Activated CD4-positive, alpha-beta T cell treated with anti-CD3 and anti-CD28 coated beads, Interleukin-2, Interleukin-4, amounts not matched to agents 100 ng/mL and 50 ng/mL, durations not matched to agents 16 hours and 8 hours (primary cell): ENCODE measurements around the gene YIPF6.
"Not testable (repeated sequence)": the region's sequence is repeated elsewhere in the genome, so short reads cannot be mapped to it uniquely, and the experiment has no call there.

Source experiments
- DNase-seq: peaks from one replicate; pipeline ENCODE4 v3.0.0-alpha.2; 2020; ENCODE audit warnings: low spot score

Gene YIPF6, protein sequence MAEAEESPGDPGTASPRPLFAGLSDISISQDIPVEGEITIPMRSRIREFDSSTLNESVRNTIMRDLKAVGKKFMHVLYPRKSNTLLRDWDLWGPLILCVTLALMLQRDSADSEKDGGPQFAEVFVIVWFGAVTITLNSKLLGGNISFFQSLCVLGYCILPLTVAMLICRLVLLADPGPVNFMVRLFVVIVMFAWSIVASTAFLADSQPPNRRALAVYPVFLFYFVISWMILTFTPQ

DNA sequence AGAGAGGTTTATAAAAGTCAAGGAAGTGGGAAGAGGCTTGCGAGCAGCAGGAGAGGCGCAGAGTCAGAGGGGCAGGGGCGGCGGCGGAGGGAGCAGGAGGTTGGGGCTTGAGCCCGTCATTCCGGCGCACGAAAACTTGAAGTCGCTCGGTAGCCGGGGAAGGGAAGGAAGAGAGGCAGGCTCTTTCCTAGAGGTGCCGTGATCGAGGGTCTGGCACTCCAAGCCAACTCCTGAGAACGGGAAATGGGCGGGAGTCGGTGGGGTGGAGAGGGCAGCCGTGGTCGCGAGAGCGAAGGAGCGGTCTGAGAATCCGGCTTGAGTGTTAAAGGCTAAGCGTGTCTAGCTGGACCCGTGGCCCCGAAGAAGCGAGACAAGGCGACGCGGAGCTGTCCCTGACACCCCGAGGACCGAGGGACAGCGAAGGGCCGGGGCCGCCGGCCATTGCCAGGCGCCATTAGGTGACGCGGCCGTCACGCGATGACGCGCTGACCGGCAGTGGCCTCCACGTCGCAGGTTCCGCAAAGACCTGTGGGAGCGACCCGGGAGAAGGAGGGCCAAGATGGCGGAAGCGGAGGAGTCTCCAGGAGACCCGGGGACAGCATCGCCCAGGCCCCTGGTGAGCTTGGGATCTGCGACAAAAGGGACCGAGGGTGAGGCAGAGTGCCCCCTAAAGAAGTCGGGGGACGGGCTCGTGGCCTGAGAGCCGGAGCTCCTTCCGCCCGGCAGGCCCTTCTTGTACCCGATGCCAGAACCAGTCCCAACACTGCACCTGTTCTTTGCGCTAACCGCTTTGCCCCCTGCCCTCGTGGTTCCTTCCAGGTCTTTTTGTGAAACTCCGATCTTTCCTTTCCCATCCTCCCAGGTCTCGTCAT is at the start of gene YIPF6:
Gene YIPF6 (plus strand): TSS at position 544 of the 872 bp plus-strand sequence. CDS start 16 bp downstream, at position 560.
- DNase-seq = peak; percentile 69

DNA sequence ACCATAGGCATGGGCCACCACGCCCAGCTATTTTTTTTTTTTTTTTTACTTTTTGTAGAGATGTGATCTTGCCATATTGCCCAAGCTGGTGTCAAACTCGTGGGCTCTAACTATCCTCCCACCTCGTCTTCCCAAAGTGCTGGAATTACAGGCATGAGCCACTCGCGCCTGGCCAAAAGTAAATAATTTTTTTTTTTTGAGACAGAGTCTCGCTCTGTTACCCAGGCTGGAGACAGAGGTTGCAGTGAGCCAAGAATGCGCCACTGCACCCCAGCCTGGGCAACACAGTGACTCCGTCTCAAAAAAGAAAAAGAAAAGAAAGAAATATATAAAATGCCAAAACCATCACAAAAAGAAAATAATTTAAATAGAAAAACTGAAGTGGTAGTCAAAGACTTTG is 47.1 kb upstream of the YIPF6 start:
- no peak for DNase-seq

DNA sequence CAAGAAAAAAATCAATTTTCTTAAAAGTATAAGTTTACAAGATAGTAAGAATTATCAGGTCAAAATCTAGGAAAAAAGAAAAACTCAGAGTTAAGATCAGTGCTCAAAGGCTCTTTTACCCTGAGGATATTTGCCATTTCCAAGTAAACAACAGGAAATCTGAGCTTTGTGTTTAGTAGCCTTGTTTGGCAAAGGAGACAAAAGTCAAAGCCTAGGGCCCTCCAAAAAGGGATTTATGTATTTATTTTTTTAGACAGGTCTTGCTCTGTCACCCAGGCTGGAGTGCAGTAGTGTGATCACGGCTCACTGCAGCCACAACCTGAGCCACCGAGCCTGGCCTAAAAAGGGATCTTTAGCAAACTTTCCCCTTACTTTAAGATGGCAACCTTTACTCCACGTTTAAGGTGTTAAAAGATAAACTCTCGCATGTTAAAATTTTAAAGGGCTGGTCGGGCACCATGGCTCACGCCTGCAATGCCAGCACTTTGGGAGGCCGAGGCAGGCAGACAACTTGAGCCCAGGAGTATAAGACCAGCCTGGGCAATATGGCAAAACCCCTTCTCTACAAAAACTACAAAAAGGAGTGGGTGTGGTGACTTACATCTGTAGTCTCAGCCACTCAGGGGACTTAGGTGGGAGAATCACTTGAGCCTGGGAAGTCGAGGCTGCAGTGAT is 44.2 kb upstream of the YIPF6 start:
- DNase-seq = no peak

DNA sequence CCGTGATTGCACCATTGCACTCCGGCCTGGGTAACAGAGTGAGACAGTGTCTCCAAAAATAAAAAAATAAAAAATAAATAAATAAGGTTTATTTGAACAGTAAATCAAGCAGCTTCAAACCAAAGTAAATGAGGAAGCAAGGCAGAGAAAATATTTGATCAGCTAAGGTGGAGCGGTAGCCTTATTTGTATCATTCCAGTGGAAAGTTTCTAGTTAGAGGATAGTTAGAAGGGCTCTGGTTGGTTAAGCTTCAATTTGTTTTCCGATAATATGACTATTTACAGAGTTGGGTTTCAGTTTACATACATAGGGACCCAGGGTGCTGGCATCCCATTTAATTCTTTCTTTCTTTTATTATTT is 43.7 kb upstream of the YIPF6 start:
- no peak for DNase-seq

DNA sequence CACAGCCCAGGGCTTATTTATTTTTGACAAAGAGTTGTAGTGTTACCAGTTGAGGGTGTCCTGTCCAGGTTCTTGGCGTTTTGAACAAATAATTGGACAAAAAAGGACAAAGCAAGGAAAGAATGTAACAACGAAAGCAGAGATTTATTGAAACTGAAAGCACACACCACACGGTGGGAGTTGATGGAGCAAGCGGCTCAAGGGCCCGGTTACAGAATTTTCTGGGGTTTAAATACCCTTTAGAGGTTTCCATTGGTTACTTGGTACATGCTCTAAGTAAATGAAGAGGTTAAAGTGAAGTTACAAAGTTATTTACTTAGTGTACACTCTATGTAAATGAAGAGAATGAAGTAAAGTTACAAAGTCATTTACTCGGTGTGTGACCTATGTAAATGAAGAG is 37.8 kb upstream of the YIPF6 start:
- no peak for DNase-seq

DNA sequence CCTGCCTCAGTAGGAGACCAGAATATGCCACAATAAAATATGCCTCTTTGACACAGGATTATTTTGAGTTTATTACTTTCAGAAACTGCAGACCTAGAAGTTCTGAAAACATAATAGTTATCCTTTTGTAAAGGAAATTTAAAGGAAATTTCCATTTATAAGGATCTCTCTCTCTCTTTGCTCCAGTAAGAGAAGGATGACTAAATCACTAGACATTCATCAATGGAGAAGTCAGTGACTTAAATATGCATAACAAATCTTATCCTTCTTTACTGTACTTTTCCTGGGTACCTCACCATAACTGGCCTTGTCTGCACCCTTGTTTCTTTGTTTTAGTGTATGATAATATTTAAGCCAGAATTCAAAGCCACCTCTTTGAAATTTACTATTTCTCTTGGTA is 37.3 kb upstream of the YIPF6 start:
- DNase-seq = no peak

DNA sequence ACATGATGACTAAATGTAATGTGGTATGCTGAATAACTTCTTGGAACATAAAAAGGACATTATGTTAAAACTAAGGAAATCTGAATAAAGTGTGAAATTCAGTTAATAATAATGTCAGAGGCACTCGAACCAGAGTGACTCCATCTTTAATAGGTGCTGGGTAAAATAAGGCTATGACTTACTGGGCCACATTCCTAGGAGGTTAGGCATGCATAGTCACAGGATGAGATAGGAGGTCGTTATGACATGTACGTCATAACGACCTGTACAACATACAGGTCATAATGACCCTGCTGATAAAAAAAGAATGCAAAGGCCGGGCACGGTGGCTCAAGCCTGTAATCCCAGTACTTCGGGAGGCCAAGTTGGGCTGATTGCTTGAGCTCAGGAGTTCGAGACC is 36.7 kb upstream of the YIPF6 start:
- no peak for DNase-seq

DNA sequence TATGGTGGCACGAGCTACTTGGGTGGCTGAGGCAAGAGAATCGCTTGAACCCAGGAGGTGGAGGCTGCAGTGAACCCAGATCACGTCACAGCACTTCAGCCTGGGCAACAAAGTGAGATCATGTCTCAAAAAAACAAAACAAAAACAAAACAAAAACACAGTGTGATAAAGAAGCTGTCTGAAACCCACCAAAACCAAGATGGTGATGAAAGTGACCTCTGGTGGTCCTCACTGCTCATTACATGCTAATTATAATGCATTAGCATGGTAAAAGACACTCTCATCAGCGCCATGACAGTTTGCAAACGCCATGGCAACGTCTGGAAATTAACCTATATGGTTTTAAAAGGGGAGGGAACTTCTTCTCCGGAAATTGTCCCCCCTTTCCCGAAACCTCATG is 36.2 kb upstream of the YIPF6 start:
- peak; percentile 40 for DNase-seq

DNA sequence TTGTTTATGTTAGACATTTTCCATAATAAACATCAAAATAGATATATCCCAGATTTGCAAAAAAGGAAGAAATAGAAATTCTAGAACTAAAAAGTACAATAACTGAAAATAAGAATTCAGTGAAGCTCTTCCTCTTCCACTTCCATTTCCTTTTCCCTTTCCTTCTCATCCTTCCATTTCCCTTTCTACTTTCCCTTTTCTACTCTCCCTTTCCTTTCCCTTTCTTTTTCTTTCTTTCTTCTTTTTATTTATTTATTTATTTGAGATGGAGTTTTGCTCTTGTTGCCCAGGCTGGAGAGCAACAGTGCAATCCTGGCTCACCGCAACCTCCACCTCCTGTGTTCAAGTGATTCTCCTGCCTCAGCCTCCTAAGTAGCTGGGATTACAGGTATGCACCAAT is 35.0 kb upstream of the YIPF6 start:
- DNase-seq = no peak

DNA sequence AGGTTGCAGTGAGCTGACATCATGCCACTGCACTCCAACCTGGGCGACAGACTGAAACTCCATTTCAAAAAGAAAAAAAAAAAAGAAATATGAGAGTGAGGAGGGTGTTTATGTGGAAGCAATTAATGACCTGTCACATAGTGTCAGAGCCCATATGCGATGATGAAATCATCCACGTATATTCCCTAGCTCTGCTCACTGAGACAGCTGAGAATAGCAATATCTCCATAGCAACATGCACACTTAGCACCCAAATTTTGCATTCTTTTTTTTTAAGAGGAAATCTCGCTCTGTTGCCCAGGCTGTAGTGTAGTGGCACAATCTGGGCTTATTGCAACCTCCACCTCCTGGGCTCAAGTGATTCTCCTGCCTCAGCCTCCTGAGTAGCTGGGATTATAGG is 34.1 kb upstream of the YIPF6 start:
- DNase-seq = no peak

DNA sequence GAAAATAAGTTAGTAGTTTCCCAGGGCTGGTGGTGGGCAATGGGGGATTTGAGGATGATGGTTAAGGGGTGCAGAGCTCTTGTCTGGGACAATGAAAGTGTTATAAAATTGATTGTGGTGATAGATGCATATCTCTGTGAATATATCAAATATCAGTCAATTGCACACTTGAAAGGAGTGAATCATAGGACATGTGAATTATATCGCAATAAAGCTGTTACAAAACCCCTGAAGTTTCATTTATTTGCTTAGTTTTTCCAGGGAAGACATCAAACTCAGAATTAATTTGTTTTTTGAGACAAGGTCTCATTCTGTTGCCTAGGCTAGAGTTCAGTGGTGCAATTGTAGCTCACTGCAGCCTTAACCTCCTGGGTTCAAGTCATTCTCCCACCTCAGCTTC is 17.9 kb upstream of the YIPF6 start:
- no peak for DNase-seq

DNA sequence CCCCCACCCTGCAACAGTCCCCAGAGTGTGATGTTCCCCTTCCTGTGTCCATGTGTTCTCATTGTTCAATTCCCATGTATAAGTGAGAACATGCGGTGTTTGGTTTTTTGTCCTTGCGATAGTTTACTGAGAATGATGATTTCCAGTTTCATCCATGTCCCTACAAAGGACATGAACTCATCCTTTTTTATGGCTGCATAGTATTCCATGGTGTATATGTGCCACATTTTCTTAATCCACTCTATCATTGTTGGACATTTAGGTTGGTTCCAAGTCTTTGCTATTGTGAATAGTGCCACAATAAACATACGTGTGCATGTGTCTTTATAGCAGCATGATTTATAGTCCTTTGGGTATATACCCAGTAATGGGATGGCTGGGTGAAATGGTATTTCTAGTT is 12.7 kb upstream of the YIPF6 start:
- DNase-seq = not testable (repeated sequence)

DNA sequence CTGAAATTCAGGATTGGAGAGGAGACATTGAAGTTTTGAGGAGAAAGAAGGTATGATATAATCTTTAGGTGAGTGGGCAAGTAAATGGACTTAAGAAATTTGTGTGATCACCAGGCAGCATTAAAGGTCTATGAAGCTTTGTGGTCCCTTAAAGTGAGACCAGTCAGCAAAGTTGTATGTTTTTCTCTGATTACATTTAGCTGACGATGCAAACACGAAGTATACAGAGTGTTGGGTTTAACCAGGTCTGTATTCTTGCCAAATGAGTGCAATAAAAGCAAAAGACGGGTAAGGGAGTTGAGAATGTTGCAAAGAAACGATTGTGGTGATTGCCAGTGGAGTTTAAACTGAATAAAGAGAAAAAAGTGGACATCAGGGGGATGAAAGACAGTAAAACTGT is 11.6 kb upstream of the YIPF6 start:
- DNase-seq = no peak

DNA sequence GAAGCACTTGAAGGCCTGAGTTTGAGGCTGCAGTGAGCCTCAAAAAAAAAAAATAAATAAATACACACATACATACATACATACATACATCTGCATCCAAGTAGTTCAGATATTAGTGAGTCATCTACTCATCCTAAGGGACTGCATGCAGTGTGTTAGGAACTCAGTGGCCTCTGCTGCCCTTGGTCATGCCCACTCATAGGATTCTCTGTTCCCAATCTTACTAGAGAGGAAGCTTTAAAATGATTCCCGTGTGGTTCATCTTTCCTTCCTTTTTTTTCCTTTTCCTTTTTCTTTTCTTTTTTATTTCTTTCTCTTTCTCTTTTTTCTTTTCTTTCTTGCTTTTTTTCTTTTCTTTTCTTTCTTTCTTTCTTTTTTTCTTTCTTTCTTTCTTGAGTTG is 10.9 kb upstream of the YIPF6 start:
- DNase-seq = no peak

DNA sequence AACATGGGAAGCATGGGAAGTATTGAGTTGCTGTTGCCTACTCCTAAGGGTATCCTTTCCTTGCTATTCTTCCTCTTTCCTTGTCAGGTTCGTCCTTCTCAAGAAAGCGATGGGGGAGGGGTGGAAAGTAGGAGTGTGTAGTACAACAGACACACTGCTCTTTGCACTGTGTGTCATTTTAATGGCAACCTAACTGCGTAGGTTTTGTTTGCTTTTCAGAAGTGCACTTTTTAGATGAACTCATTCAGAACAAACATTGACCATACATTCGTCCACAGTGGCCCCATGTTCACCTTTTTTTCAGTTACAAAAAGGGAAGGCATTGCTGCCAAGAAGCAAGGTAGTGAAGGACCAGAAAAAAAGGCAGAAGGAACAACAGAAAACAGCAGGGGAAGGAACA is 10.2 kb upstream of the YIPF6 start:
- no peak for DNase-seq

DNA sequence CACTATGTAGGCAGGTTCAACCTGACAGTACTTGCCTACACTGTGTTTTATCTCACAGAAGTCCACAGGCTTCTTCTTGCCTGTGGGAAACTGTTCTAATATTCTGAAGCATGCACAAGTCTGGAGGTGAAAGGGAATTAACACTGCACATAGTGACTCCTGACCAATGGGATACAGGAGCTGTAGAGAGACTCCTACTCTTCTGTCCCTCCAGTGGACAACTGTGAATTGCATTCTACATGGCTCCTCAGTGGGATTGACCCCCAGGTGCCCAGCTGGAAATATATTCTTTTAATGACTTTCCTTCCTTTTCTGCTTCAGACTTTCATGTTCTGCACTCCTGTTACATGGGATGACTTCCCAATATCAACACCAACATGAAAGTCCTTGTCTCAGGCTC is 8.2 kb upstream of the YIPF6 start:
- no peak for DNase-seq

DNA sequence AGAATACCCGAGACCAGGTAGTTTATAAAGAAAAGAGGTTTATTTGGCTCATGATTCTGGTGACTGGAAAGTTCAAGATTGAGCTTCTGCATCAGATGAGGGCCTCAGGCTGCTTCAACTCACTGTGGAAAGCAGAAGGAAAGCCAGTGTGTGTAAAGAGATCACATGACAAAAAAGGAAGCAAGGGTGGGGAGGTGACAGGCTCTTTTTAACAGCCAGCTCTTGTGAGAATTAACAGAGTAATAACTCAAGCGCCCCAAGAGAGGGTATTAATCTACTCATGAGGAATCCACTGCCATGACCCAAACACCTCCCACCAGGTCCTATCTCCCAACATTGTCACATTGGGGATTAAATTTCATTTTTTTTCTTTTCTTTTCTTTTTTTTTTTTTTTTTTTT is 6.3 kb upstream of the YIPF6 start:
- DNase-seq = no peak

DNA sequence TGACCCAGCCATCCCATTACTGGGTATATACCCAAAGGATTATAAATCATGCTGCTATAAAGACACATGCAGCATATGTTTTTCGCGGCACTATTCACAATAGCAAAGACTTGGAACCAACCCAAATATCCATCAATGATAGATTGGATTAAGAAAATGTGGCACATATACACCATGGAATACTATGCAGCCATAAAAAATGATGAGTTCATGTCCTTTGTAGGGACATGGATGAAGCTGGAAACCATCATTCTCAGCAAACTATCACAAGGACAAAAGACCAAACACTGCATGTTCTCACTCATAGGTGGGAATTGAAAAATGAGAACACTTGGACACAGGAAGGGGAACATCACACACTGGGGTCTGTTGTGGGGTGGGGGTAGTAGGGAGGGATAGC is 5.1 kb upstream of the YIPF6 start:
- DNase-seq = not testable (repeated sequence)

DNA sequence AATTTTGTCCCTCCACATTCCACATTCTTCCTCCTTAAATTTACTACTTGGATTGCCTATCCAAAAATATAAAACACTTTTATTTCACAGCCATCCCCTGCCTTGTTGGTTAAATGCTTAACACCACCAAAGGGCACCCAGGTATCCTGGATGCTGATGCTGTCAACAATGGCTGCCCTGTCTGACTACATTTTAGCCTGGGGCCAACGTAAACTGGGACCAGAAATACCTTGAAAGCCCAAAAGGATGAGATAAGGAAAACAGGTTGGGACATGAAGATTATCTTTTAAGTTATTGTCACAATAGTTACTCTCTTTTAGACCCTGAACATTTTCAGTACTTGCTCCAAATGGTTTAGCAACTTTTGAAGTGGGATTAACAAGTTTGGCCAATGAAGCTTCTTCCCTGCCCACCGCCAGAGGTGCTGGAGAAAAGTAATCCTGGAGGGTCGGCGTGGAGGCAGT is 775 bp upstream of the YIPF6 start:
- no peak for DNase-seq

DNA sequence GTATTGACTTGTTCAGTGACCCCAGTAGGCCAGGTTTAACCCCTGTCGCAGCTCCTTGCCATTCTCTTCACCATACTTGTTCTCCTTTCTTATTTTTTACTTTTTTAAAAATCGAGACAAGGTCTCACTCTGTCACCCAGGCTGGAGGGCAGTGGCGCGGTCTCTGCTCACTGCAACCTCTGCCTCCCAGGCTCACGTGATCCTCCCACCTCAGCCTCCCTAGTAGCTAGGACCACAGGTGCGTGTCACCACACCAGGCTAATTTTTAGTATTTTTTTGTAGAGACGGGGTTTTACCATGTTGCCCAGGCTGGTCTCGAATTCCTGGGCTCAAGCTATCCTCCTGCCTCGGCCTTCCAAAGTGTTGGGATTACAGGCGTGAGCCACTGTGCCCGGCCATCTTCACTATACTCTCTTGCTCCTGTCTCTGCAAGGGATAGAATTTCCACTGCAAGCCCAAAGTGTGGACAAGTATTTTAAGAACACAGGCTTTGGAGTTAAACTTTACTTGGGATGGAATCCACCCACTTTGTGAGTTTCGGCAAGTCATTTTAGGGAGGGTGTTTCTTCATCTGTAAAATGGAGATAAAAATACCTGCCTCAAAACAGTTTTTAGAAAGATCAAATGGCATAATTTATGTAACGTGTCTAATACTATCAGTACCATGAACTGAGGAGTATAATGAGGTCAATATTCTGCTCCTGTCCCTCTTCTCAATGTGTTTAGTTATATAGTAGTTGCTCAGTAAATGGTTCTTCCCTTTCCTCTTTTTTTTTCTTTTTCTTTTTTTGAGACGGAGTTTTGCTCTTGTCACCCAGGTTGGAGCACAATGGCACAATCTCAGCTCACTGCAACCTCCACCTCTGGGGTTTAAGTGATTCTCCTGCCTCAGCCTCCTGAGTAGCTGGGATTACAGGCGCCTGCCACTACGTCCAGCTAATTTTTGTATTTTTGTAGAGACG is 973 bp downstream of the YIPF6 start:
- DNase-seq = no peak

DNA sequence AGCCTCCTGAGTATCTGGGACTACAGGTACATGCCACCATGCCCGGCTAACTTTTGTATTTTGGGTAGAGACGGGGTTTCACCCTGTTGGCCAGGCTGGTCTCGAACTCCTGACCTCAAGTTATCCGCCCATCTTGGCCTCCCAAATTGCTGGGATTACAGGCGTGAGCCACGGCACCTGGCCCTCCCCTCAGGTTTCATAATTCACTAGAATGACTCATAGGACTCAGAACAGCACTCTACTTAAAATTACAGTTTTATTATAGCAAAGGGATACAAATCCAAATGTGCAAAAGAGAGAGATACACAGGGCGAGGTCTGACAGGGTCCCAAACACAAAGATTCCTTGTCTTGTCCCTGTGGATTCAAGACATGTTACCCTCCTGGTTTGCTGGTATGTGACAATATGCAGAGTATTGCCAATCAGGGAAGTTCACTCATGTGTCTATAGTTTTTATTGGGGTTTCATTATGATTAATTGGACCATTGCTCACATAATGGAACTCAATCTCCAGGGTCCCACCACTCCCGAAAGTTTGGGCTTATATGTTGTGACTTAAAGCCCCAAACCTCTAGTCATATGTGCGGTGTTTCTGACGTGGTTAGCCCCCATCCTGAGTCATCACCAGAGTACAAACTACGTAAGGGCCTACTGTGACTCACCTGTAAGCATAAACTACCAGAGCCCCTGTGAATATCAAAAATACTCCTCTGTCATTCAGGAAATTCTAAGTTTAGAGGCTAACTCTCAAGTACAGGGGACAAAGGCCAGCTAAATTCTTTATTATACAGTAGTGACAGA is 5.2 kb downstream of the YIPF6 start:
- peak; percentile 77 for DNase-seq
